Lower lobe of right lung (tissue), 2 donors: Measurements from ENCODE around the gene HOXD8. TPM values are rescaled to one million over a fixed set of nuclear protein-coding genes. Genes with fewer than 3 reads are reported as not detected.

ENCODE experiments used
- ATAC-seq, 2 donors: fragments of 200-7000 bp; cut with Tn5 transposase; one replicate each; pipeline ENCODE4 v1.9.1; 2020 to 2022; ENCODE audit warnings: mild to moderate bottlenecking in 2 of 2, moderate library complexity in 2 of 2
- DNase-seq: peaks from one replicate; pipeline ENCODE4 v3.0.0-alpha.2; 2020
- H3K27ac ChIP-seq: fragments of 200-600 bp; one replicate; pipeline ENCODE4 v1.8.0; 2022
- H3K27me3 ChIP-seq: fragments of 200-600 bp; one replicate; pipeline ENCODE4 v1.8.0; 2022; ENCODE audit warnings: low read depth
- H3K36me3 ChIP-seq: fragments of 200-600 bp; one replicate; pipeline ENCODE4 v1.8.0; 2022; ENCODE audit warnings: mild to moderate bottlenecking
- H3K4me1 ChIP-seq: fragments of 200-600 bp; one replicate; pipeline ENCODE4 v1.8.0; 2022
- H3K4me3 ChIP-seq: fragments of 200-600 bp; one replicate; pipeline ENCODE4 v1.8.0; 2022; ENCODE audit warnings: mild to moderate bottlenecking
- H3K9me3 ChIP-seq: fragments of 200-600 bp; one replicate; pipeline ENCODE4 v1.8.0; 2022
- intact Hi-C: fragments of 100-400 bp; cut with DNase I; formaldehyde crosslinking; loops from one replicate; pipeline ENCODE4 v1.11.0; 2022
- long read RNA-seq: library from polyadenylated mRNA; unstranded; transcript quantifications from one replicate; pipeline ENCODE4 v2.0.0, GENCODE V29; 2021
- total RNA-seq: library from RNA; stranded (reverse); fragmentation: NEBNext Ultra II Directional; extraction: Animal tissue kit (Norgen Biotek cat#: 25700); gene quantifications from one replicate; pipeline ENCODE4 v1.2.1, GENCODE V29; 2021
- TF ChIP-seq, protein P1 (sequence below): fragments of 200-600 bp; IDR thresholded peaks from one replicate; pipeline ENCODE4 v1.8.0; 2022; ENCODE audit warnings: antibody characterized with exemption, mild to moderate bottlenecking
- donor health status: DM: no; HTN: yes; CAD: no; lungs with severe emphysema.

HOXD8 gene
- 2.3 TPM for total RNA-seq
- long read RNA-seq, partial matches to known transcripts: 1 of 2 reads
- long read RNA-seq, other reads (novel, unspliced or antisense): 0 of 2 reads

- peak; percentile 28 to 34 for ATAC-seq
- Histone ChIP-seq H3K27ac (no peak within 1 kb of the TSS), H3K9me3 (no peaks in the 10 kb centered on the region), H3K27me3 (peaks cover 96% of the 10 kb centered on the region), H3K4me3 (peak within 1 kb of the TSS; percentile 38), H3K4me1 (peaks cover 24% of the 10 kb centered on the region), H3K36me3 (no peaks in the 10 kb centered on the region)
- no peak for DNase-seq
- TF ChIP-seq, protein P1, sequence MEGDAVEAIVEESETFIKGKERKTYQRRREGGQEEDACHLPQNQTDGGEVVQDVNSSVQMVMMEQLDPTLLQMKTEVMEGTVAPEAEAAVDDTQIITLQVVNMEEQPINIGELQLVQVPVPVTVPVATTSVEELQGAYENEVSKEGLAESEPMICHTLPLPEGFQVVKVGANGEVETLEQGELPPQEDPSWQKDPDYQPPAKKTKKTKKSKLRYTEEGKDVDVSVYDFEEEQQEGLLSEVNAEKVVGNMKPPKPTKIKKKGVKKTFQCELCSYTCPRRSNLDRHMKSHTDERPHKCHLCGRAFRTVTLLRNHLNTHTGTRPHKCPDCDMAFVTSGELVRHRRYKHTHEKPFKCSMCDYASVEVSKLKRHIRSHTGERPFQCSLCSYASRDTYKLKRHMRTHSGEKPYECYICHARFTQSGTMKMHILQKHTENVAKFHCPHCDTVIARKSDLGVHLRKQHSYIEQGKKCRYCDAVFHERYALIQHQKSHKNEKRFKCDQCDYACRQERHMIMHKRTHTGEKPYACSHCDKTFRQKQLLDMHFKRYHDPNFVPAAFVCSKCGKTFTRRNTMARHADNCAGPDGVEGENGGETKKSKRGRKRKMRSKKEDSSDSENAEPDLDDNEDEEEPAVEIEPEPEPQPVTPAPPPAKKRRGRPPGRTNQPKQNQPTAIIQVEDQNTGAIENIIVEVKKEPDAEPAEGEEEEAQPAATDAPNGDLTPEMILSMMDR: no peak
- intact Hi-C loops: loop anchor here (5.0 kb wide), 2 partner anchors 508 to 523 kb away; no protein-coding TSS in a partner anchor
Measured at GRCh38 chr2:176128982-176129796, at the start of gene HOXD8. Gene HOXD8, plus strand, starts transcription at chr2:176129705. Its CDS starts 662 bp downstream, at chr2:176130367.

- peaks cover 97% of the 10 kb centered on the region for H3K27me3 ChIP-seq
- no peak overlapping the region for H3K4me3 ChIP-seq
- H3K36me3 ChIP-seq: no peaks in the 10 kb centered on the region
- H3K4me1 ChIP-seq: peaks cover 13% of the 10 kb centered on the region
- DNase-seq (no peak), ATAC-seq (peak in 1 of 2 donors; percentile 31)
- intact Hi-C loops: no loop called here
- TF ChIP-seq, protein P1: peak; percentile 42
- no peak overlapping the region for H3K27ac ChIP-seq
- no peaks in the 10 kb centered on the region for H3K9me3 ChIP-seq
Measured at GRCh38 chr2:176079831-176080539, 49.5 kb upstream of the HOXD8 start.

DNA sequence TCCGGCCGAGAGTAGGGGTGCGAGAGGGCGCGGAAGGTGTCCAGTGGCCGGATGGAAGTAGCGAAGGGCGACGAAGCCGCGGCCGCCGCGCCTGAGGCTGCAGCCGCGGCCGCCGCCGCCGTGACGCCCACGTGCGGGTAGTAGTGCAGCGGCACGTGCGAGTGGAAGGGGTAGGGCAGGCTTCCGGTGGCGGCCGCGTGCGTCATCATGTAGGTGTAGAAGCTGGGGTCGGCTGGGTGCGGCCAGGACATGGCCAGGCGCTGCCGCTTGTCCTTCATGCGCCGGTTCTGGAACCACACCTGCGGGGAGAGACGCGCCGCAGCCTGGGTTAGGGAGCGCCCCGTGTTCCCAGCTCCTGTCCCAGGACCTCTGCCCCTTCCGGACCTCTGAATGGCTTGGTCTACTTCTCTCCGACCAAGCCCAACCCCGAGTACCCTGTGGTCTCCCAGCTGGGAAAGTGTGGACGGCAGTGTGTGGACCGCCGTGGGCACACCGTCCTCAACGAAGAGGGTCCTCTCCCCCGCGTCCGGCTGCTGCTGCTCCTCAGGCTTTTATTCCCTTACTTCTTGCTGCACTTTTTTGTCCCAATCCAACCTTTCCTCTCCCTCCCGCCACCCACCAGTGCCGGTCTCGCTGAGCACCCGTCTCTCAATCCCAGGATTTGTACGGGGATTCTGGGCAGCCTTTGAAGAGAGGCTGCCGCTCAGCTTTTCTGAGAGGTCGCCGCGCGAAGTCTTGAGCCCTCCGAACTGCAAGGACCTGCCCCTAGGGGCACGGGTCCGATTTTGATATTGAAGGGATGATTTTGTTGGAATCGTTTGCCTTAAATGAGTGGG is 48.7 kb upstream of the HOXD8 start:
- DNase-seq (no peak), ATAC-seq (no peak)
- Histone ChIP-seq H3K27ac (no peak overlapping the region), H3K4me3 (no peak overlapping the region), H3K9me3 (no peaks in the 10 kb centered on the region), H3K36me3 (no peaks in the 10 kb centered on the region), H3K4me1 (peaks cover 13% of the 10 kb centered on the region), H3K27me3 (peaks cover 97% of the 10 kb centered on the region)
- intact Hi-C loops: no loop called here
- TF ChIP-seq, protein P1: no peak

GRCh38 chr2:176081376-176081836 is 48.1 kb upstream of the HOXD8 start:
- H3K4me3 ChIP-seq: no peak overlapping the region
- no peaks in the 10 kb centered on the region for H3K9me3 ChIP-seq
- no peak overlapping the region for H3K27ac ChIP-seq
- TF ChIP-seq, protein P1: no peak
- ATAC-seq (no peak), DNase-seq (no peak)
- H3K4me1 ChIP-seq: peaks cover 13% of the 10 kb centered on the region
- intact Hi-C loops: no loop called here
- no peaks in the 10 kb centered on the region for H3K36me3 ChIP-seq
- H3K27me3 ChIP-seq: peaks cover 97% of the 10 kb centered on the region
